ENCODE results near the gene TSPAN16. TPM values are rescaled to one million over a fixed set of nuclear protein-coding genes. Genes with fewer than 3 reads are reported as not detected.
A peak's percentile ranks its signal among the peaks of the same experiment; 100 is the strongest.

Gene TSPAN16
- total RNA-seq, 2 experiments from 2014 or later = not detected

GRCh38 chr19:11342429-11342828 lies 46.5 kb downstream of the TSPAN16 start:
- no peak for TF ChIP-seq CTCF (conservative IDR thresholded peaks at IDR 0.05; ENCODE audit: low read length)
- no peak for TF ChIP-seq EZH2phosphoT487 (IDR thresholded peaks at IDR 0.05; ENCODE audit: borderline replicate concordance, low read depth, low read length)
- POLR2A ChIA-PET = no interaction called here

DNA sequence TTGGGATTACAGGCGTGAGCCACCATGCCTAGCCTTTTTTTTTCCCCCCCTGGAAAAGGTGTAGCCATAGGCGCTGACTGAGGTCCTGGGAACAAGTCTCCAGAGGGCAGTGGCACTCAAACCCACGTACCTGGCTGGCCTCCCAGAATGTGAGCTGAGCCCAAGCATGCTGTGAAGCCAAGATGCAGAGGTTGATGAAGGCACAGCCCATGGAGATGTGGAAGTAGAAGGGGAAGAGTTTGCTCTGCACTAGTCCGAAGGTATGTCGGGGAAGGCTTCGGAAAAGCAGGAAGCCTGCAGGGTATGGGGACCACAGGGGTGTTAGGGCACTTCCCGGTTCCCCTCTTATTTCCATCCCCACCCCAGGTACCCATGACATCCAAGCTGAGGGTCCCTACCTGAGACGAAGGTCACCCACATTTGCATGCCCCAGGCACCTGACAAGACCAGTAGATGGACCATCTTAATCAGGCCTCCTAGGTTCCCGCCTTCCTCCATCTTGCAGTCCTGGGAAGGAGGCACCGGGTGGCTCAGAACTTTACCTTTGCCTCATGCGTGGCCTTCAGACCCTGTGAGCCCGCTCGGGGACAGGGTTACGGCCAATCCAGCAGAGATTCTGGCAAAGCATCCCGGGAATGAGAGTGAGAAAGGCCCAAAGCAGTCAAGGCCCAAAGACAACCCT lies 49.3 kb downstream of the TSPAN16 start:
- CTCF ChIA-PET (ENCODE audit: unreplicated experiment) = interaction anchor here (0.6 kb wide), 2 partner anchors 31 to 37 kb away, joined by 3 read pairs; no protein-coding TSS in a partner anchor
- no peak overlapping the region for H3K27ac ChIP-seq (ENCODE audit: low read depth, low read length, poor library complexity, severe bottlenecking)
- intact Hi-C loops (cut with micrococcal nuclease; ENCODE audit: unreplicated experiment) = no loop called here
- no peaks in the 10 kb centered on the region for H3K79me2 ChIP-seq (ENCODE audit: insufficient read depth, low read depth, low read length)
- no TSS peak for BruUV-seq (replicated peaks)
- no peaks in the 10 kb centered on the region for H3K9me2 ChIP-seq (ENCODE audit: insufficient read depth, low read length)
- TF ChIP-seq EZH2phosphoT487 (IDR thresholded peaks at IDR 0.05; ENCODE audit: borderline replicate concordance, low read depth, low read length) (no peak), CTCF (conservative IDR thresholded peaks at IDR 0.05; ENCODE audit: low read length) (no peak)
- H3K36me3 ChIP-seq (ENCODE audit: insufficient read depth, low read length) = peaks cover 7% of the 10 kb centered on the region
- H4K20me1 ChIP-seq (ENCODE audit: insufficient read depth, low read length) = no peaks in the 10 kb centered on the region
- peak overlapping the region; percentile 92; the same call in 1 of the 2 replicates for H2AFZ ChIP-seq (ENCODE audit: low read length)
- peak overlapping the region; percentile 88 for H3K4me3 ChIP-seq (ENCODE audit: low read depth, low read length, poor library complexity, severe bottlenecking)
- peak overlapping the region; percentile 88 for H3K4me2 ChIP-seq (ENCODE audit: low read length)
- peaks cover 26% of the 10 kb centered on the region for H3K4me1 ChIP-seq (ENCODE audit: insufficient read depth, low read length, poor library complexity, severe bottlenecking)
- no peak for DNase-seq (ENCODE audit: low spot score)
- POLR2A ChIA-PET = interaction anchor here (0.7 kb wide), 1 partner anchor 18 kb away, joined by 6 read pairs; no protein-coding TSS in a partner anchor
- H3K9me3 ChIP-seq (ENCODE audit: low read length) = no peaks in the 10 kb centered on the region

More at GRCh38 chr19:11342429-11342828, 46.5 kb downstream of the TSPAN16 start:
- Histone ChIP-seq H4K20me1 (ENCODE audit: insufficient read depth, low read length) (no peaks in the 10 kb centered on the region), H3K27ac (ENCODE audit: low read depth, low read length, poor library complexity, severe bottlenecking) (no peak overlapping the region), H3K79me2 (ENCODE audit: insufficient read depth, low read depth, low read length) (no peaks in the 10 kb centered on the region), H2AFZ (ENCODE audit: low read length) (no peak overlapping the region), H3K4me1 (ENCODE audit: insufficient read depth, low read length, poor library complexity, severe bottlenecking) (peaks cover 41% of the 10 kb centered on the region), H3K4me3 (ENCODE audit: low read depth, low read length, poor library complexity, severe bottlenecking) (no peak overlapping the region), H3K9me2 (ENCODE audit: insufficient read depth, low read length) (no peaks in the 10 kb centered on the region), H3K4me2 (ENCODE audit: low read length) (no peak overlapping the region), H3K9me3 (ENCODE audit: low read length) (no peaks in the 10 kb centered on the region), H3K36me3 (ENCODE audit: insufficient read depth, low read length) (peaks cover 7% of the 10 kb centered on the region)
- CTCF ChIA-PET (ENCODE audit: unreplicated experiment) = no interaction called here
- intact Hi-C loops (cut with micrococcal nuclease; ENCODE audit: unreplicated experiment) = no loop called here
- no TSS peak for BruUV-seq (replicated peaks)
- no peak for DNase-seq (ENCODE audit: low spot score)

All from OCI-LY7 (cell line).